Activated T-helper 17 cell treated with anti-CD3 and anti-CD28 coated beads, Interleukin-2, amount 50 U/mL, for 72 hours (primary cell): ENCODE measurements around the gene GCSAM. TPM values are rescaled to one million over a fixed set of nuclear protein-coding genes. Genes with fewer than 3 reads are reported as not detected.
A peak's percentile ranks its signal among the peaks of the same experiment; 100 is the strongest.

Source experiments
- ATAC-seq: fragments of 150-1000 bp; cut with Tn5 transposase; replicated peaks from 2 replicates; pipeline ENCODE4 v1.10.0; 2021; ENCODE audit warnings: mild to moderate bottlenecking, moderate library complexity
- H3K27ac Mint-ChIP-seq: one replicate; pipeline ENCODE4 v1.8.0; 2022; ENCODE audit warnings: mixed read lengths
- H3K27me3 Mint-ChIP-seq: one replicate; pipeline ENCODE4 v1.8.0; 2022; ENCODE audit warnings: mixed read lengths
- H3K36me3 Mint-ChIP-seq: one replicate; pipeline ENCODE4 v1.8.0; 2022; ENCODE audit warnings: low read depth, mild to moderate bottlenecking, mixed read lengths
- H3K4me1 Mint-ChIP-seq: one replicate; pipeline ENCODE4 v1.8.0; 2022; ENCODE audit warnings: mixed read lengths
- H3K4me3 Mint-ChIP-seq: one replicate; pipeline ENCODE4 v1.8.0; 2022; ENCODE audit warnings: mild to moderate bottlenecking, mixed read lengths
- H3K9me3 Mint-ChIP-seq: one replicate; pipeline ENCODE4 v1.8.0; 2022; ENCODE audit warnings: mixed read lengths
- total RNA-seq, 2 donors: library from RNA; stranded (reverse); gene quantifications; one replicate each; pipeline ENCODE4 v1.2.3, GENCODE V29; 2022

GCSAM gene
- total RNA-seq, 2 donors from 2014 or later = 13.5 to 18.6 TPM

DNA sequence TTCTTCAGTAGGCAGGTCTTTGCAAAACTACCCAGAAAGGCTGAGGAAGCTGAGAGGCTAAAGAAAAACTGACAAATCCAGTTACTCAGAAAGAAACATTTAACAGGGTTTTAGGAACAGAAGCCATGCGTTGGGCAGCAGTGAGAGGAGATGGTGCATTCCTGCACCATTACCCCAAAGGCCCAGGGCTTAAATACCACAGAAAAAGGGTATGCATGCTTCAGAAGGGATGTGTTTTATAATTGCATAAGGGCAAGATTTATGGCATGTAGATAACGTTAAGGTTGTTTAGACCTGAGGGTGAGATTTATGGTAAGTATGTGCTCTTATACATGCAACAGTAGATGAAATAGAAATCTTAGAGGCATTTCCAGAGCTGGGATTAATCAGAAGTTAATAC is 36.9 kb downstream of the GCSAM start:
- no peak for ATAC-seq
- Mint-ChIP-seq H3K36me3 (peaks cover 24% of the 10 kb centered on the region), H3K4me3 (no peak overlapping the region), H3K9me3 (no peaks in the 10 kb centered on the region), H3K27ac (no peak overlapping the region), H3K4me1 (peaks cover 23% of the 10 kb centered on the region), H3K27me3 (no peaks in the 10 kb centered on the region)

GRCh38 chr3:112095731-112096130 is 37.3 kb downstream of the GCSAM start:
- Mint-ChIP-seq H3K36me3 (peaks cover 24% of the 10 kb centered on the region), H3K9me3 (no peaks in the 10 kb centered on the region), H3K27me3 (no peaks in the 10 kb centered on the region), H3K4me3 (no peak overlapping the region), H3K27ac (no peak overlapping the region), H3K4me1 (peaks cover 23% of the 10 kb centered on the region)
- ATAC-seq = no peak

- Mint-ChIP-seq H3K9me3 (no peaks in the 10 kb centered on the region), H3K4me3 (peak overlapping the region; percentile 25), H3K27me3 (no peaks in the 10 kb centered on the region), H3K27ac (peak overlapping the region; percentile 4), H3K4me1 (peaks cover 27% of the 10 kb centered on the region), H3K36me3 (peaks cover 24% of the 10 kb centered on the region)
- no peak for ATAC-seq
These were observed 39.9 kb downstream of the GCSAM start for GRCh38 chr3:112093180-112093522.

DNA sequence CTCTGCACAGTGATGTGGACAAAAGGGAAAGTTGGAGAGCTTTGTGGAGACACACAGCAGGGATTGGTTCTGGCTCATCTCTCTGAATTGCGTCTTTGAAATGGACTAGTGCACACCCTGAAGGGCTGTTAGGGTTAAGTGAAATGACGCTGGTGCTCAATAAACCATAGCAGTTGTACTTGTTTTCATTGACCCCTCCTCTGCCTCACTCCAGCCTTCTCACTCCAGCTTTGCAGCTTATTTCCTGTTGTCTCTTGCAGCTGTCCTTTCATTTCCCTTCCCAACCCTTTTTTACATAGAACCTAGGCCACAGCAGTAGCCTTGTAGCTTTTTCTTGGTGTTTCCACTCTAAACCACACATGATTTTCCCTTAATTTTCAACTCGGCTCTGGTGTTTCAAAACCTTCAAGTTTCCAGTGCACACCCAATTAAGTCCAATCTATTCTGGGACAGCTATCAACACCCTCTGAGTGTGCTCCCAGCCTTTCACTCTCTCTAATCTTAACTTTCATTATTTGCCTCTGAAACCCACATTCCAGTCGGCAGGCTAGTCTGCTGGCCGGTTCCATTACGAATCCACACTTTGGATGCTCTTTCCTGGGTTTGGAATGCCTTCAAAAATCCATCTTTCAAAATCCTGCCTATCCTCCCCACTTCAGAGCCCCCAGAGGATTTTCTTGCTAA is 40.4 kb downstream of the GCSAM start:
- ATAC-seq = no peak
- peak overlapping the region; percentile 25 for H3K4me3 Mint-ChIP-seq
- H3K27me3 Mint-ChIP-seq = no peaks in the 10 kb centered on the region
- no peaks in the 10 kb centered on the region for H3K9me3 Mint-ChIP-seq
- peaks cover 24% of the 10 kb centered on the region for H3K36me3 Mint-ChIP-seq
- peaks cover 28% of the 10 kb centered on the region for H3K4me1 Mint-ChIP-seq
- H3K27ac Mint-ChIP-seq = peak overlapping the region; percentile 4

- no peak overlapping the region for H3K4me3 Mint-ChIP-seq
- no peaks in the 10 kb centered on the region for H3K27me3 Mint-ChIP-seq
- no peak for ATAC-seq
- H3K4me1 Mint-ChIP-seq = peaks cover 31% of the 10 kb centered on the region
- no peaks in the 10 kb centered on the region for H3K9me3 Mint-ChIP-seq
- peaks cover 24% of the 10 kb centered on the region for H3K36me3 Mint-ChIP-seq
- H3K27ac Mint-ChIP-seq = peak overlapping the region; percentile 51
These were observed 42.0 kb downstream of the GCSAM start for GRCh38 chr3:112090887-112091586.

DNA sequence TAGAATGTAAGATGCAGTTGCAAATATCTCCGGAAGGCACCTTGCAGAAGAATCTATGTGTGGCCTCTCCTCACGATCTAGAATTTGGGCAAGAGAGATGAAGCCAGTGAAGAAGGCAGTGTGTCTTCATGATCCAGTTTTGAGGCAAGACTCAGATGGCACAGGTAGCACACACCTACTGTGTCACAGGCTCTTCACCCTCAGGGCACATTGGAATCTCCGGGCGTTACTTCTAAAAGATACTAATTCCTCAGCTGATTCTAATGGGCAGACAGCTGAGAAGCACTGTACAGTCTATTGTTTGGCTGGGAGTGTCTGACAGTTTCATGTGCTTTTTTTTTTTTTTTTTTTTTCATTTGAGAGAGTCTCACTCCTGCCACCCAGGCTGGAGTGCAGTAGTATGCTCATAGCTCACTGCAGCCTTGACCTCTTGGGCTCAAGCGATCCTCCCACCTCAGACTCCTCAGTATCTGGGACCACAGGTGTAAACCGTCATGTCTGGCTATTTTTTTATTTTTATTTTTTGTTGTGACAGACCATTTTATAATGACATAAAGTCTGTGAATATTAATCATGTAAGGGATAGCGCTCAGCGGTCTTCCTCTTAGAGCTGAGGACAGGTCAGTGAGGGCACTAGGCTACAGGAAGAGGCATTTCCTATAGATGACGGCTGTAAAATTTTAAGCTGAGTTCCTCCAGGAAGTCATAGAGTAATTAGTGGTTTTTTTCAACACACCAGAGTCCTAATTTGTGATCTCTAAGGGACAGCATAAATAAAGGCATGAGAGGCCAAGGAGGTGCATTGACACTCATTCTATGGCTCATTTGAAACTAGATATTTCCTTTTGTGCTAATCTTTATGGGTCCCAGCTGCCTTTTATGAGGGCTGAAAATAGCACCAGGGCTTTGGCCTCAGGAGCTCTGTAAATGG is 42.8 kb downstream of the GCSAM start:
- peaks cover 31% of the 10 kb centered on the region for H3K4me1 Mint-ChIP-seq
- no peak overlapping the region for H3K27ac Mint-ChIP-seq
- H3K36me3 Mint-ChIP-seq = peaks cover 17% of the 10 kb centered on the region
- H3K27me3 Mint-ChIP-seq = no peaks in the 10 kb centered on the region
- no peak for ATAC-seq
- H3K9me3 Mint-ChIP-seq = no peaks in the 10 kb centered on the region
- H3K4me3 Mint-ChIP-seq = no peak overlapping the region

GRCh38 chr3:112088944-112089343 is 44.1 kb downstream of the GCSAM start:
- H3K27me3 Mint-ChIP-seq = no peaks in the 10 kb centered on the region

DNA sequence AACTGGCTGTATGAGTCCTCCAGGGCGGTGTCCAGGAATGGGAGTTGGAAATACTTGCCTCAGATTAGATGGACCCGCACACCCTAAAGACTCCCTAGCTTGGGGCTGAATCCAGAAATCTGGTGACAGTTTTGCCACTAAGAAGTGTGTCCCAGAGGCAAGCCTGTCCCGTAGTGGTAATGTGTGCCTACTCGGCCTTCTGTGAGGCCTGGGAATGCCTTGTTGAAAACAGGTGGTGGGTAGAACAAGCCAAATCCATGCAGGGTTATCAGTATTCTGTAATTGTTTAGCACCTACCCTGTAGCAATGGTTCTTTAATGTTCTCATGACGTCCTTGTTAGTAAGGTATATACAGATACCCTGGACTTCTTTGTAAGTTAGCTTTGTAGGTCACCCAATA is 45.3 kb downstream of the GCSAM start:
- H3K9me3 Mint-ChIP-seq = no peaks in the 10 kb centered on the region
- H3K36me3 Mint-ChIP-seq = no peaks in the 10 kb centered on the region
- no peaks in the 10 kb centered on the region for H3K27me3 Mint-ChIP-seq
- ATAC-seq = no peak
- H3K4me3 Mint-ChIP-seq = peak overlapping the region; percentile 91
- peaks cover 33% of the 10 kb centered on the region for H3K4me1 Mint-ChIP-seq
- H3K27ac Mint-ChIP-seq = peak overlapping the region; percentile 19

More at GRCh38 chr3:112088944-112089343, 44.1 kb downstream of the GCSAM start:
- Mint-ChIP-seq H3K27ac (no peak overlapping the region), H3K4me3 (no peak overlapping the region), H3K9me3 (no peaks in the 10 kb centered on the region), H3K36me3 (peaks cover 5% of the 10 kb centered on the region), H3K4me1 (peaks cover 36% of the 10 kb centered on the region)
- no peak for ATAC-seq

GRCh38 chr3:112086875-112087524 is 46.0 kb downstream of the GCSAM start:
- ATAC-seq = no peak
- H3K27ac Mint-ChIP-seq = peak overlapping the region; percentile 76
- peaks cover 27% of the 10 kb centered on the region for H3K4me1 Mint-ChIP-seq
- peak overlapping the region; percentile 91 for H3K4me3 Mint-ChIP-seq
- H3K27me3 Mint-ChIP-seq = no peaks in the 10 kb centered on the region
- H3K9me3 Mint-ChIP-seq = no peaks in the 10 kb centered on the region
- no peaks in the 10 kb centered on the region for H3K36me3 Mint-ChIP-seq

DNA sequence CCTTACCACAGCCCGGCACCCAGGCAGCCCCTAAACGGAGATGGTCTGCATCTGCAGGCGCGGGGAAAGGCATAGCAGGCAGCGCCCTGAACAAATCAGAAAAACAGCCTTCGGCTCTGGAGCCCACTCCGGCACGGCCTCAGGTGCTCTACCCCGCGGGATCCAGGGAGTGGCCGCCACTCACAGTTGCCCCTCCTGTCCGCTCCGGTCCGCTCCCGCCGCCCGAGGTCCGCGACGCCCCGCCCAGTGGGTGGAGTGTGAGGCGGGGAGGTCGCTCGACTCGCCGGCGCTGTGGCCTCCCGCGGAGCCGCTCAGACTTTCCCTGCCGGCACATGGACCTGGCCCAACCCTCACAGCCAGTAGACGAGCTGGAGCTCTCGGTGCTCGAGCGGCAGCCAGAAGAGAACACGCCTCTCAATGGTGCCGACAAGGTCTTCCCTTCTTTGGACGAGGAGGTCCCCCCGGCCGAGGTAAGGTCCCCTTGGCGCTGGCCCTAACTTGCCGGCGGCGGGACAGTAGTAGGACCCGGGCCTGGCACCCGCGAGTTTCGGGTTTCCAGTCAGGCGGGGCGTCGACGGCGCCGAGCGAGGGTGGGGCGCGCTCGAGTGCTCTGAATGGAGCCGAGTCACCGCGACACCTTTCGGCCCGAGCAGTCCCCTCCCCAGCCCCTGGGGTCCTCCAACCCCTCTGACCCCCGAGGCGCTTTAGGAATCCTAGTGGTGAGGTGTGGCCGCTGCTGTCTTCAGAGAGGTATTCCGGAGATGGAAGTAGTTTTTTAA is 46.8 kb downstream of the GCSAM start, which contains the start of gene C3orf52:
Gene C3orf52, plus strand, starts transcription at position 314 of the 779 bp plus-strand sequence. Its CDS starts 19 bp downstream, at position 333.
- Mint-ChIP-seq H3K4me1 (peaks cover 27% of the 10 kb centered on the region), H3K27me3 (no peaks in the 10 kb centered on the region), H3K9me3 (no peaks in the 10 kb centered on the region), H3K36me3 (no peaks in the 10 kb centered on the region), H3K4me3 (peak within 1 kb of the TSS; percentile 91), H3K27ac (peak within 1 kb of the TSS; percentile 76)
- peak; percentile 96 for ATAC-seq

GRCh38 chr3:112085735-112086075 is 47.3 kb downstream of the GCSAM start:
- ATAC-seq = peak; percentile 3
- H3K4me1 Mint-ChIP-seq = peaks cover 27% of the 10 kb centered on the region
- peak overlapping the region; percentile 76 for H3K27ac Mint-ChIP-seq
- H3K4me3 Mint-ChIP-seq = peak overlapping the region; percentile 91
- no peaks in the 10 kb centered on the region for H3K27me3 Mint-ChIP-seq
- H3K9me3 Mint-ChIP-seq = no peaks in the 10 kb centered on the region
- no peaks in the 10 kb centered on the region for H3K36me3 Mint-ChIP-seq

- H3K27ac Mint-ChIP-seq = peak overlapping the region; percentile 76
- H3K9me3 Mint-ChIP-seq = no peaks in the 10 kb centered on the region
- H3K36me3 Mint-ChIP-seq = no peaks in the 10 kb centered on the region
- H3K27me3 Mint-ChIP-seq = no peaks in the 10 kb centered on the region
- peaks cover 27% of the 10 kb centered on the region for H3K4me1 Mint-ChIP-seq
- H3K4me3 Mint-ChIP-seq = peak overlapping the region; percentile 91
- ATAC-seq = no peak
These were observed 47.9 kb downstream of the GCSAM start for GRCh38 chr3:112084980-112085705.

- Mint-ChIP-seq H3K36me3 (no peaks in the 10 kb centered on the region), H3K9me3 (no peaks in the 10 kb centered on the region)
- no peak for ATAC-seq
These were observed 49.8 kb downstream of the GCSAM start for GRCh38 chr3:112083239-112083638.

More at GRCh38 chr3:112083239-112083638, 49.8 kb downstream of the GCSAM start:
- Mint-ChIP-seq H3K4me1 (peaks cover 21% of the 10 kb centered on the region), H3K27me3 (no peaks in the 10 kb centered on the region), H3K27ac (no peak overlapping the region), H3K4me3 (no peak overlapping the region)
